ENCODE data around the gene GLT1D1.

GLT1D1 gene

DNA sequence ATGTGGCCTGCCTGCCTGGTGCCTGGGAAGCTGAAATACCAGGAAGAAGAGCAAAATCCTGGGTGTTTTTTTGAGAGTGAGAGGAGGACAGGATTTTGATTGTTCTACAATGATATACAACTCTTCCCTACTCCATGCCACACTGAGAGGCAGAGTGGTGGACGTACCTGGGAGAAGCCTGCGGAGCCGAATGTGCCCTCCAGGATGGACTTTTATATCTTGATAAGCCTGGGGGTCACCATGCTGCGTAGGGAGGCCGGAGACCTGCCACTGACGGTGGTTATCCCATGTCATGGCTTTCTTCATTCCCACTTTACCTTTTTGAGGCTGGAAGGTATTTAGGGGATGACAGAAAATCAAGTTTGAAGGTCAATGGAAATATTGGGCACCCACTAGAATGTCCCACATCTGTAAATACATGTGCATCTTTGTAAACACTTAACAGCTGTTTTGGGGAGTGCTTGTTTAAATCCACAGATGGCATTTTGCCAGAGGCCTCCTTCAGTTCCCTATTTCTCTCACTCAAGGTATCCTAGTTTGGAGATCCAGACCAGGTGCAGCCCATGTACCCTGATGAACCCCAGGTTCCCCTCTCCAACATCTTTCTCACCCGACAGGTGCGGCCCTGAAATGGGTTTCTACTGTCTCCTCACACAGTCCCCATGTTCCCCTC, 1.1 kb upstream of the GLT1D1 start:
- no peak for TF ChIP-seq PAX5 (IDR thresholded peaks at IDR 0.05; ENCODE audit: insufficient read depth, low read length, severe bottlenecking)
- no peak for TF ChIP-seq POLR2A (IDR thresholded peaks at IDR 0.05; ENCODE audit: low read depth, low read length)
- no peak for DNase-seq (ENCODE audit: insufficient read length, low spot score)
- peak; percentile 64 for FAIRE-seq

DNA sequence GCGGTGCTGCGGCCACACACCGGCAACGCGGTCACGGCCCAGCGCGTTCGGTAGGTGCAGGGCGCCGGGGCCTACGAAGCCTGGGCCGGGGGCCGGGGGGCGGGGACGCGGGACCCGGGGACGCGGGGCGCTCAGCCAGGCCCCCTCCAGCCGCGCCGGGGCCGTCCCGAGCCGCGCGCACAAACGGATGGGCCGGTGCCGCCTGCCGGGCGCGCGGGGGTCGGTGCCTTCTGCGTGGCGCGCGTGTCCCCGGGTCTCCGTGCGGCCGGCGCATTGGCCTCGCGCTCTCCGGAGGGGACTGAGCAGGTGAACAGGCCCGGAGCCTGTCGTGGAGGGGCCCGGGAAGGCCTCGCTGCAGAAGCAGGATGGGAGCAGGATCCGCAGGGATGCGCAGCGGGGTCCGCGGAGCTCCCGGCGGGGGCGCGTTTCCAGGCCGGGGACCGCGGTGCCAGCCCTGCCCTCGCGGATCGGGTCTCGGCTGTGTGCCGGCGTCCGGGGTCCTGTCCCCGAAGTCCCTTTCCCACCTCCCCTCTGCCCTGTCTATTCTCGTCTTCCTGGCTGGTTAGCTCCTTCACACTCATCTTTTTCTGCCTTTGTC, 421 bp downstream of the GLT1D1 start:
- FAIRE-seq (peak; percentile 13), DNase-seq (ENCODE audit: insufficient read length, low spot score) (no peak)
- TF ChIP-seq PAX5 (IDR thresholded peaks at IDR 0.05; ENCODE audit: insufficient read depth, low read length, severe bottlenecking) = peak; percentile 70
- TF ChIP-seq POU2F2 (IDR thresholded peaks at IDR 0.05; ENCODE audit: low read depth, low read length) = no peak

DNA sequence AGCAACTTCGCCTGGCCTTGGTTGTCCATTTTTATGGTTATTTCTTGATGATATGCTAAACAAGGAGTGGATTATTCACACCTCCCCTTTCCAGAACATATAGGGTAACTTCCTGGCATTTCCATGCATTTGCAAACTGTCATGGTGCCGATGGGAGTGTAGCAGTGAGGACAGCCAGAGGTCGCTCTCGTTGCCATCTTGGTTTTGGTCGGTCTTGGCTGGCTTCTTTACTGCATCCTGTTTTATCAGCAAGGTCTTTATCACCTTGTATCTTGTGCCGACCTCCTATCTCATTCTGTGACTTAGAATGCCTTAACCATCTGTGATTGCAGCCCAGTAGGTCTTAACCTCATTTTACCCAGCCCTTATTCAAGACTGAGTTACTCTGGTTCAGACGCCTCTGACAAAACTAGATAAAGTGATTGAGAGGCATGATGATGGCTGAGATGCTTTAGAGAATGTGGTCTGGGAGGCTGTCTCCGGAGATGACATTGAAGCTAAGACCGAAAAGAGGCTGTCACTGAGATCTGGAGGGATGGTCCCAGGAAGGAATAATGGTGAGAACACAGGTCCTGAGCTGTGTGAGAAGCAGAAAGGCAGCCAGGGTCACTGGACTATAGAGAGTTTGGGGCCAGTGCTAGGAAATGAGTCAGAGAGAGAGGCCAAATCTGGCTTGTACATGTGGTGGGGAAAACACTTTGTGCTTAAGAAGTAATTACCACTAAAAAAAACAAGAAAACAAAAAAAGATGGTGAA, 2.9 kb downstream of the GLT1D1 start:
- peak; percentile 94 for FAIRE-seq
- TF ChIP-seq POU2F2 (IDR thresholded peaks at IDR 0.05; ENCODE audit: low read depth, low read length) (0 out of 2 replicates have a peak, but pooled peaks have one; percentile 29), POLR2AphosphoS5 (IDR thresholded peaks at IDR 0.05; ENCODE audit: low read depth, low read length) (0 out of 2 replicates have a peak, but pooled peaks have one; percentile 31), POLR2A (IDR thresholded peaks at IDR 0.05; ENCODE audit: low read depth, low read length) (no peak), PAX5 (IDR thresholded peaks at IDR 0.05; ENCODE audit: insufficient read depth, low read length, severe bottlenecking) (peak; percentile 55), TAF1 (IDR thresholded peaks at IDR 0.05; ENCODE audit: low read depth, low read length) (0 out of 2 replicates have a peak, but pooled peaks have one; percentile 43), SPI1 (IDR thresholded peaks at IDR 0.05; ENCODE audit: low read depth, low read length) (no peak)

DNA sequence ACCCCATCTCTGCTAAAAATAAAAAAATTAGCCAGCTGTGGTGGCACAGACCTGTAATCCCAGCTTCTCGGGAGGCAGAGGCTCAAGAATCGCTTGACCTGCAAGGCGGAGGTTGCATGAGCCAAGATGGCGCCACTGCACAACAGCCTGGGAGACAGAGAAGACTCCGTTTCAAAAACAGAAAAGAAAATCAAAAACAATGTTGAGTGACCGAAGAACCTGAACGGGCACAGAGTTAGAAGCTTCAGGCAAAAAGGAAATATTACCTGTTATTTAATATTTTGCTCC, 3.5 kb downstream of the GLT1D1 start:
- TF ChIP-seq TAF1 (IDR thresholded peaks at IDR 0.05; ENCODE audit: low read depth, low read length) (no peak), POLR2A (IDR thresholded peaks at IDR 0.05; ENCODE audit: low read depth, low read length) (no peak), SPI1 (IDR thresholded peaks at IDR 0.05; ENCODE audit: low read depth, low read length) (no peak), PAX5 (IDR thresholded peaks at IDR 0.05; ENCODE audit: insufficient read depth, low read length, severe bottlenecking) (no peak), POLR2AphosphoS5 (IDR thresholded peaks at IDR 0.05; ENCODE audit: low read depth, low read length) (no peak), POU2F2 (IDR thresholded peaks at IDR 0.05; ENCODE audit: low read depth, low read length) (no peak)
- DNase-seq (ENCODE audit: insufficient read length, low spot score) (no peak), FAIRE-seq (no peak)

More for the DNA sequence above, 2.9 kb downstream of the GLT1D1 start:
- DNase-seq (ENCODE audit: insufficient read length, low spot score) = no peak

DNA sequence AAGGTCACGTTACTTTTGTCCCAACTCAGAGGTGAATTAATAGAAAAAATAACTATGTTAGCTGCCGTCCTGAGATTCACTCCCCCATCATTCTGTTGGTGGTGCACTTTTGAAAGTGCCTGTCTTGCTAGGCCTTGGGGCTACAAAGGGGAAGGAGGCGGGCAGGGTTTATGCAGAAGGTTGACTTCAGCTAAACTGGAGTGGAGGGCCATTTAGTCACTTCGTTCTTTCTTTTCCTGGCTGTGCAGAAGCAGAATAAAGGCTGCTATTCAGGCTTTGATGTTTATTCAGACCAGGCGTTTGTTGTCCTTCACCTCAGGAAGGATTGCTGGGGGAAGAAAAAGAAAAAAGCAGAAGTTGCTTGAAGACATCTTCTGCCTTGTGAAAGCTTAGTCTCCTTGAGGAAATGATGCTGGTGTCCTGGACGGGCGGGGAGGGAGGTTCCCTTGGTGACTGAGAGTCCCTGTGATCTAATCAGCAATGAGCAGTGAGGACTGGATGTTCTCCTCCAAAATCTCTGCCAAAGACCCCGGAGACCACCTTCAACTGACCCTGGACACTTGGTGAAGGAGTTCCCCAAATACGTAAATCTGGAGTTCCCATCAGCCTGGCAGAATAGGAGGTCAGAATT, 4.0 kb downstream of the GLT1D1 start:
- FAIRE-seq (peak; percentile 80), DNase-seq (ENCODE audit: insufficient read length, low spot score) (no peak)
- TF ChIP-seq POU2F2 (IDR thresholded peaks at IDR 0.05; ENCODE audit: low read depth, low read length) (0 out of 2 replicates have a peak, but pooled peaks have one; percentile 17), POLR2AphosphoS5 (IDR thresholded peaks at IDR 0.05; ENCODE audit: low read depth, low read length) (no peak), TAF1 (IDR thresholded peaks at IDR 0.05; ENCODE audit: low read depth, low read length) (no peak), SPI1 (IDR thresholded peaks at IDR 0.05; ENCODE audit: low read depth, low read length) (peak; percentile 55)

DNA sequence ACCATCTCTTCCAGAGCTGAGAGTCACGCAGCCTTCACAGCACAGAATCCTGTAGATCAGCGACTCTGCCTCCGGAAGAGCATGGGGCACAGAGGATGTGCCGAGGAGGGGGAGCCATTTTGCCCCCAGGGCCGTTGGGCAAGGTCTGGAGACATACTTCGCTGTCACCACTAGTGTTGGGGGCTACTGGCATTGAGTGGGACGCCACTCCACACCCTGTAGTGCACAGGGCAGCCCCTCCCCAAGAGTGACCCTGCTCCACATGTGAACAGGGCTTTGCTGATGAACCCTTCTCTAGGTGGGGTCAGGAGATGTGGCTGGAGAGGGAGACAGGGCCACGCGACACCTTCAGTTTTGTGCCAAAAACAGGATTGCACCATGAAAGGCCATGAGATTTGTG, 6.0 kb downstream of the GLT1D1 start:
- TF ChIP-seq POLR2A (IDR thresholded peaks at IDR 0.05; ENCODE audit: low read depth, low read length) (no peak), POLR2AphosphoS5 (IDR thresholded peaks at IDR 0.05; ENCODE audit: low read depth, low read length) (no peak), SPI1 (IDR thresholded peaks at IDR 0.05; ENCODE audit: low read depth, low read length) (no peak), TAF1 (IDR thresholded peaks at IDR 0.05; ENCODE audit: low read depth, low read length) (no peak), PAX5 (IDR thresholded peaks at IDR 0.05; ENCODE audit: insufficient read depth, low read length, severe bottlenecking) (no peak), POU2F2 (IDR thresholded peaks at IDR 0.05; ENCODE audit: low read depth, low read length) (no peak)
- FAIRE-seq (no peak), DNase-seq (ENCODE audit: insufficient read length, low spot score) (no peak)

DNA sequence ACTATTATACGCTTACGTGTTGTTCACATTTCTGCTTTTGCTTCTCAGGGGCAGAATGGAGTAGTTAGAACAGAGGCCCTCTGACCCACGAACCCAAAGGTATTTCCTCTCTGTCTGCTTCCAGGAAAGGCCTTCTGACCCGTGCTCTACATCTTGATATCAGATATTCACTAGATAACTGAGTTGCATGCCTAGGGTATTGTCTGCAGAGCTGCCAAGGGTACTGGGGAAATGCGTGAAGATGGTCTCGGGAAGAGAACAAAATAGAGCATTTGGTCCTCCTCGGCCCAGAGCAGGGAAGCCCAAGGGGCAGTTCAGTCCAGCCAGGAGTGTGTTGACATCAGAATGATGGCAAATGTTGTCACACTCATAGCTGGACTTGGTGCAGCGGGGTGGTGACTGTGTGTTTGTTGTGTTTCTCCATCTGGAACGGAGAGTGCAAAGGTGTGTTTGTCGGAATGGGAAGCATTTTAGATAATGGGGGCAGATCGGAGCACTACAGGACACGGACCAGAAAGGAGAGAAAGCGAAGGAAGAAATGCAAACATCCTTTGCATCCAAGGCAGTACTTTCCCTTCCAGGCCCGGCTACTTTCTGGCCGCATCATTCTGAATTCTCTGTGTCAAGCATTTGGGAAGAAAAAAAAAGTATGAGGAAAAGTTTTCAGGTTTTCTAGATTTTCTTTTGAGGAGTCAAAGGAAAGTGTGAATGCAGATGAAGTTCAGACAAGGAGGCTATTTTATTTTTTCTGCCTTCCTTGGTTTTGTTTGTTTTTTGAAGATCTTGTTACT, 8.1 kb downstream of the GLT1D1 start:
- TF ChIP-seq TAF1 (IDR thresholded peaks at IDR 0.05; ENCODE audit: low read depth, low read length) (no peak), SPI1 (IDR thresholded peaks at IDR 0.05; ENCODE audit: low read depth, low read length) (no peak), POU2F2 (IDR thresholded peaks at IDR 0.05; ENCODE audit: low read depth, low read length) (no peak), PAX5 (IDR thresholded peaks at IDR 0.05; ENCODE audit: insufficient read depth, low read length, severe bottlenecking) (no peak), POLR2A (IDR thresholded peaks at IDR 0.05; ENCODE audit: low read depth, low read length) (no peak), POLR2AphosphoS5 (IDR thresholded peaks at IDR 0.05; ENCODE audit: low read depth, low read length) (no peak)
- DNase-seq (ENCODE audit: insufficient read length, low spot score) = no peak
- peak; percentile 23 for FAIRE-seq

DNA sequence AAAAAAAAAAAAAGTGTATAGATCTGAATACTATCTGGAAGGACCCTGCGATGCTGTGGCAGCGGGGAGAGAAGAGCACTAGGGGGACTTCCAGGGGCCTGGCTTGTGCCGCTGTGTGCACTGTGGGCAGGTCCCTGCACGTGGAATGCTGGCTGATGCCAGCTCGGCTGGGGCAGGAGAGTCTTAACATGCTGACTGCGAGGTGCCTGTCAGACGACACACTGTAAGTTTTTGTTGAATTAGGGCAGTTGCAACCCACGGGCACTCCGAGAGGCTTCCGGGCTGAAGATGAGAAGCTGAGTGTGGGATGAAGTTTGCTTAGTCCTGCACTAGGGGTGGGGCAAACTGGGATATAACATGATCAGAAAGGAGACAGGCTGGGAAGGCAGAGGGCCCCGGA, 10.7 kb downstream of the GLT1D1 start:
- TF ChIP-seq POLR2A (IDR thresholded peaks at IDR 0.05; ENCODE audit: low read depth, low read length) (no peak), PAX5 (IDR thresholded peaks at IDR 0.05; ENCODE audit: insufficient read depth, low read length, severe bottlenecking) (no peak), POU2F2 (IDR thresholded peaks at IDR 0.05; ENCODE audit: low read depth, low read length) (no peak), TAF1 (IDR thresholded peaks at IDR 0.05; ENCODE audit: low read depth, low read length) (no peak), SPI1 (IDR thresholded peaks at IDR 0.05; ENCODE audit: low read depth, low read length) (no peak), POLR2AphosphoS5 (IDR thresholded peaks at IDR 0.05; ENCODE audit: low read depth, low read length) (no peak)
- DNase-seq (ENCODE audit: insufficient read length, low spot score) = no peak
- FAIRE-seq = no peak

Measured in GM12891 (cell line).